ENCODE data around the gene CCNG1.
"Not testable (repeated sequence)": the region's sequence is repeated elsewhere in the genome, so short reads cannot be mapped to it uniquely, and the experiment has no call there.

The CCNG1 gene

GRCh38 chr5:163437309-163438182 is at the start of gene CCNG1:
Gene CCNG1 (plus strand): TSS chr5:163437595. CDS start chr5:163439257, 1,662 bp downstream.
- DNase-seq, result peak; percentile 97 to 98

- no peak for DNase-seq
Observed at GRCh38 chr5:163395792-163396191, 41.6 kb upstream of the CCNG1 start.

GRCh38 chr5:163396818-163397340 is 40.5 kb upstream of the CCNG1 start:
- not testable (repeated sequence) for DNase-seq

- DNase-seq, result no peak
Observed at GRCh38 chr5:163397354-163397753, 40.0 kb upstream of the CCNG1 start.

GRCh38 chr5:163399923-163400322 is 37.5 kb upstream of the CCNG1 start:
- DNase-seq, result no peak

GRCh38 chr5:163401271-163401670 is 36.1 kb upstream of the CCNG1 start:
- DNase-seq, result no peak

GRCh38 chr5:163402007-163402406 is 35.4 kb upstream of the CCNG1 start:
- no peak for DNase-seq

- no peak for DNase-seq
Observed at GRCh38 chr5:163404364-163405173, 32.8 kb upstream of the CCNG1 start.

GRCh38 chr5:163407034-163407655 is 30.2 kb upstream of the CCNG1 start:
- DNase-seq, result no peak

GRCh38 chr5:163408311-163408923 is 29.0 kb upstream of the CCNG1 start:
- DNase-seq, result peak; percentile 59 to 63

- DNase-seq, result no peak
Observed at GRCh38 chr5:163409384-163409783, 28.0 kb upstream of the CCNG1 start.

- DNase-seq, result no peak
Observed at GRCh38 chr5:163410505-163410904, 26.9 kb upstream of the CCNG1 start.

- DNase-seq, result not testable (repeated sequence)
Observed at GRCh38 chr5:163415673-163416072, 21.7 kb upstream of the CCNG1 start.

GRCh38 chr5:163424836-163425235 is 12.6 kb upstream of the CCNG1 start:
- no peak for DNase-seq

- not testable (repeated sequence) for DNase-seq
Observed at GRCh38 chr5:163426128-163426527, 11.3 kb upstream of the CCNG1 start.

GRCh38 chr5:163432544-163432943 is 4.9 kb upstream of the CCNG1 start:
- DNase-seq, result no peak

- no peak for DNase-seq
Observed at GRCh38 chr5:163433271-163433670, 4.1 kb upstream of the CCNG1 start.

GRCh38 chr5:163434401-163434866 is 3.0 kb upstream of the CCNG1 start:
- DNase-seq, result peak in 1 of 2 experiments; percentile 9

GRCh38 chr5:163436515-163436914 is 880 bp upstream of the CCNG1 start:
- DNase-seq, result no peak

- DNase-seq, result no peak
Observed at GRCh38 chr5:163437011-163437308, 435 bp upstream of the CCNG1 start.

- DNase-seq, result peak in 1 of 2 experiments; percentile 13
Observed at GRCh38 chr5:163439092-163439425, 1.7 kb downstream of the CCNG1 start.

- DNase-seq, result no peak
Observed at GRCh38 chr5:163440954-163441353, 3.6 kb downstream of the CCNG1 start.

- DNase-seq, result no peak
Observed at GRCh38 chr5:163444526-163444925, 7.1 kb downstream of the CCNG1 start.
